ENCODE results near the gene CLPSL1. TPM values are rescaled to one million over a fixed set of nuclear protein-coding genes. Genes with fewer than 3 reads are reported as not detected.

CLPSL1 gene
- total and polyA plus RNA-seq, 2 of the 13 experiments (the other 11 are each of a cell fraction or from before 2014, with no cell fraction given): not detected

DNA sequence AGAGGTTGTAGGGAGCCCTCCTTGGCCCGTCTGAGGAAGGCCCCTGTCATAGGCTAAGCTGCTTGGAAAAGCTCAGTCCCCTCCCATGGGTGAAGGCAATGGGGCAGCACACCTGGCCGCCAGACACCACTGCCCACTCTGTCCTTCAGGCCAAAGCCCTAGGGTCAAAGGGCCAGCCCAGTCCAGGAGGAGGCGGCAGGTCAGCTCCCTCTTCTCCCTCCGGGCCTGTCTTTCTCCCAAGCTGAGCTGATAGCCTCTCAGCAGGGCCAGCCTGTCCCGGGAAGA is 9.5 kb upstream of the CLPSL1 start (continued):
- TF ChIP-seq, protein P1, sequence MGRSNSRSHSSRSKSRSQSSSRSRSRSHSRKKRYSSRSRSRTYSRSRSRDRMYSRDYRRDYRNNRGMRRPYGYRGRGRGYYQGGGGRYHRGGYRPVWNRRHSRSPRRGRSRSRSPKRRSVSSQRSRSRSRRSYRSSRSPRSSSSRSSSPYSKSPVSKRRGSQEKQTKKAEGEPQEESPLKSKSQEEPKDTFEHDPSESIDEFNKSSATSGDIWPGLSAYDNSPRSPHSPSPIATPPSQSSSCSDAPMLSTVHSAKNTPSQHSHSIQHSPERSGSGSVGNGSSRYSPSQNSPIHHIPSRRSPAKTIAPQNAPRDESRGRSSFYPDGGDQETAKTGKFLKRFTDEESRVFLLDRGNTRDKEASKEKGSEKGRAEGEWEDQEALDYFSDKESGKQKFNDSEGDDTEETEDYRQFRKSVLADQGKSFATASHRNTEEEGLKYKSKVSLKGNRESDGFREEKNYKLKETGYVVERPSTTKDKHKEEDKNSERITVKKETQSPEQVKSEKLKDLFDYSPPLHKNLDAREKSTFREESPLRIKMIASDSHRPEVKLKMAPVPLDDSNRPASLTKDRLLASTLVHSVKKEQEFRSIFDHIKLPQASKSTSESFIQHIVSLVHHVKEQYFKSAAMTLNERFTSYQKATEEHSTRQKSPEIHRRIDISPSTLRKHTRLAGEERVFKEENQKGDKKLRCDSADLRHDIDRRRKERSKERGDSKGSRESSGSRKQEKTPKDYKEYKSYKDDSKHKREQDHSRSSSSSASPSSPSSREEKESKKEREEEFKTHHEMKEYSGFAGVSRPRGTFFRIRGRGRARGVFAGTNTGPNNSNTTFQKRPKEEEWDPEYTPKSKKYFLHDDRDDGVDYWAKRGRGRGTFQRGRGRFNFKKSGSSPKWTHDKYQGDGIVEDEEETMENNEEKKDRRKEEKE (IDR thresholded peaks at IDR 0.05): no peak

DNA sequence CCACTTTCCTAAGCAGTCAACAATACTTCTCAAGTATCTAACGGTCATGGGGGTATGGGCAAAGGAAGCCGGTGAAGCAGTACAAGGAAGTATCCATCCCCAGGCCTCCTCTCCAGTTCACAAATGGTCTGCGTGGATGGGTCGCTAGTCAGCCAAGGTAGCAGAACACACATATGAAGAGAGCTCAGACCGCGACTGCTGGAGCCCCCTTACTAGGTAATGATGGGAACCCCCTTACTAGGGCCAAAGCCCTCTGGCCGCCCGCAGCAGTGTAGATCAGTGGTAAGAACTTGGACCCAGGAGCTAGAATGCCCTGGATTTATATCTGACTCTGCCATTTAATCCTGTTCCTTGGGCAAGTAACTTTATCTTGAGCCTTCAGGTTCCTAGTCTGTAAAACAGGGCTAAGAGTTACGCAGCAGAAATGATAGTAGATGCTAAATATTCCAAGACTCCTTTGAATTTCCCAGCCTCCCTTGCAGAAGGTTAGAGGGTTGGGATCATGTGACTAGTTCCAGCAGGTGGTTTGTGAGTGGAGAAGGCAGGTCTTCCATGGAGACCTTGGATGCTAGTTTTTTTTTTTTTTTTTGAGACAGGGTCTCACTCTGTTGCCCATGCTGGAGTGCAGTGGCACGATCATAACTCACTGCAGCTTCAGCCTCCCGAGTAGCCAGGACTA is 6.6 kb upstream of the CLPSL1 start:
- intact Hi-C loops (cut with micrococcal nuclease; ENCODE audit: unreplicated experiment) (no loop called here), in situ Hi-C loops (cut with HindIII; ENCODE audit: extremely low pct_ligation_motif_present, low pct_unique_long_range_greater_than_20kb) (no loop called here)
- DNase-seq (ENCODE audit: low spot score): no peak
- WGBS (ENCODE audit: low lambda C conversion rate): 67% methylated on average over 10 of the region's 11 CpGs
- Histone ChIP-seq H3K4me3 (replicated peaks in 1 of 3; ENCODE audit: insufficient read depth in 1 of 3, low read depth in 2 of 3, low read length in 3 of 3) (no peak overlapping the region), H3K79me2 (ENCODE audit: insufficient read depth, low read length) (no peaks in the 10 kb centered on the region), H2AFZ (ENCODE audit: low read length) (no peak overlapping the region), H4K20me1 (ENCODE audit: insufficient read depth, low read length) (no peaks in the 10 kb centered on the region), H3K36me3 (replicated peaks in 1 of 2; ENCODE audit: control insufficient read depth in 1 of 2, insufficient read depth in 2 of 2, low read length in 2 of 2) (no peaks in the 10 kb centered on the region), H3K27me3 (ENCODE audit: control insufficient read depth in 1 of 2, insufficient read depth in 2 of 2, low read length in 2 of 2) (peaks cover 5 to 52% of the 10 kb centered on the region in 2 experiments), H3K4me1 (ENCODE audit: insufficient read depth, low read length) (peaks cover 6% of the 10 kb centered on the region), H3K9ac (ENCODE audit: insufficient read depth, low read depth, low read length) (no peak overlapping the region), H3K4me2 (ENCODE audit: low read depth, low read length) (no peak overlapping the region), H3K27ac (ENCODE audit: extremely low read length, insufficient read depth, low read length) (no peak overlapping the region), H3K9me3 (ENCODE audit: low read length) (no peaks in the 10 kb centered on the region)
- no peak for TF ChIP-seq ZIK1 (CRISPR knock-in tag; IDR thresholded peaks at IDR 0.05; ENCODE audit: borderline replicate concordance, low read depth)
- TF ChIP-seq ZNF83 (CRISPR knock-in tag; IDR thresholded peaks at IDR 0.05; ENCODE audit: borderline replicate concordance): no peak
- no peak for TF ChIP-seq HNRNPL (IDR thresholded peaks at IDR 0.05; ENCODE audit: low read depth, low read length)
- no peak for TF ChIP-seq ZNF550 (CRISPR knock-in tag; IDR thresholded peaks at IDR 0.05; ENCODE audit: borderline replicate concordance)
- TF ChIP-seq NFYB (CRISPR knock-in tag; IDR thresholded peaks at IDR 0.05): no peak
- TF ChIP-seq CENPT (CRISPR knock-in tag; IDR thresholded peaks at IDR 0.05; ENCODE audit: low read depth): no peak
- TF ChIP-seq ZBTB21 (CRISPR knock-in tag; IDR thresholded peaks at IDR 0.05): no peak
- TF ChIP-seq GABPA (IDR thresholded peaks at IDR 0.05; ENCODE audit: low read depth, low read length): no peak
- no peak for TF ChIP-seq GABPA (CRISPR knock-in tag; IDR thresholded peaks at IDR 0.05; ENCODE audit: low read depth)
- no peak for TF ChIP-seq TOPORS (CRISPR knock-in tag; IDR thresholded peaks at IDR 0.05)
- no peak for TF ChIP-seq ISL2 (CRISPR knock-in tag; IDR thresholded peaks at IDR 0.05)
- TF ChIP-seq, protein P2, sequence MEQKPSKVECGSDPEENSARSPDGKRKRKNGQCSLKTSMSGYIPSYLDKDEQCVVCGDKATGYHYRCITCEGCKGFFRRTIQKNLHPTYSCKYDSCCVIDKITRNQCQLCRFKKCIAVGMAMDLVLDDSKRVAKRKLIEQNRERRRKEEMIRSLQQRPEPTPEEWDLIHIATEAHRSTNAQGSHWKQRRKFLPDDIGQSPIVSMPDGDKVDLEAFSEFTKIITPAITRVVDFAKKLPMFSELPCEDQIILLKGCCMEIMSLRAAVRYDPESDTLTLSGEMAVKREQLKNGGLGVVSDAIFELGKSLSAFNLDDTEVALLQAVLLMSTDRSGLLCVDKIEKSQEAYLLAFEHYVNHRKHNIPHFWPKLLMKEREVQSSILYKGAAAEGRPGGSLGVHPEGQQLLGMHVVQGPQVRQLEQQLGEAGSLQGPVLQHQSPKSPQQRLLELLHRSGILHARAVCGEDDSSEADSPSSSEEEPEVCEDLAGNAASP (CRISPR knock-in tag; IDR thresholded peaks at IDR 0.05; ENCODE audit: borderline replicate concordance): no peak
- TF ChIP-seq HNRNPK (IDR thresholded peaks at IDR 0.05; ENCODE audit: low read depth, low read length, poor library complexity, severe bottlenecking): no peak
- TF ChIP-seq ZNF431 (CRISPR knock-in tag; IDR thresholded peaks at IDR 0.05; ENCODE audit: borderline replicate concordance, low read depth): no peak
- TF ChIP-seq, protein P3, sequence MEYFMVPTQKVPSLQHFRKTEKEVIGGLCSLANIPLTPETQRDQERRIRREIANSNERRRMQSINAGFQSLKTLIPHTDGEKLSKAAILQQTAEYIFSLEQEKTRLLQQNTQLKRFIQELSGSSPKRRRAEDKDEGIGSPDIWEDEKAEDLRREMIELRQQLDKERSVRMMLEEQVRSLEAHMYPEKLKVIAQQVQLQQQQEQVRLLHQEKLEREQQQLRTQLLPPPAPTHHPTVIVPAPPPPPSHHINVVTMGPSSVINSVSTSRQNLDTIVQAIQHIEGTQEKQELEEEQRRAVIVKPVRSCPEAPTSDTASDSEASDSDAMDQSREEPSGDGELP (IDR thresholded peaks at IDR 0.05; ENCODE audit: borderline replicate concordance, low read depth): no peak
- BruUV-seq (replicated peaks): no TSS peak
- ATAC-seq: no peak
- POLR2A ChIA-PET: no interaction called here
- CTCF ChIA-PET (ENCODE audit: low intra/inter-chr PET ratio, low total read pairs): no interaction called here
- FAIRE-seq: no peak
